Heart left ventricle (tissue), 16 donors: ENCODE data around the gene UPK1A. TPM values are rescaled to one million over a fixed set of nuclear protein-coding genes. Genes with fewer than 3 reads are reported as not detected.

Source experiments
- ATAC-seq, 4 donors: fragments of 200-7000 bp; cut with Tn5 transposase; one replicate each; pipeline ENCODE4 v1.9.1; 2020 to 2022; ENCODE audit warnings: moderate library complexity in 4 of 4, mild to moderate bottlenecking in 3 of 4, moderate number of reproducible peaks in 1 of 4
- DNase-seq, 5 donors: peaks; one replicate each; pipeline ENCODE4 v3.0.0-alpha.2; 2020
- H3K27ac ChIP-seq, 12 donors: fragments of 200-600 bp; sonication (generic) in 4 of 12; one replicate each; pipeline versions ENCODE4 v1.5.0 to v1.8.0; 2016 to 2022; ENCODE audit warnings: mild to moderate bottlenecking in 2 of 12
- H3K27me3 ChIP-seq, 9 donors: fragments of 200-600 bp; sonication (generic) in 2 of 9; one replicate each; pipeline versions ENCODE4 v1.5.1 to v1.8.0; 2016 to 2022; ENCODE audit warnings: mild to moderate bottlenecking in 3 of 9
- H3K36me3 ChIP-seq, 9 donors: fragments of 200-600 bp; sonication (generic) in 2 of 9; one replicate each; pipeline versions ENCODE4 v1.5.0 to v1.8.0; 2018 to 2022; ENCODE audit warnings: mild to moderate bottlenecking in 2 of 9
- H3K4me1 ChIP-seq, 12 donors: fragments of 200-600 bp; sonication (generic) in 4 of 12; one replicate each; pipeline versions ENCODE4 v1.5.0 to v1.8.0; 2016 to 2022; ENCODE audit warnings: mild to moderate bottlenecking in 3 of 12
- H3K4me3 ChIP-seq, 12 donors: fragments of 200-600 bp; sonication (generic) in 4 of 12; one replicate each; pipeline versions ENCODE4 v1.5.0 to v1.8.0; 2017 to 2022; ENCODE audit warnings: mild to moderate bottlenecking in 9 of 12, moderate library complexity in 4 of 12
- H3K9me3 ChIP-seq, 12 donors: fragments of 200-600 bp; sonication (generic) in 4 of 12; one replicate each; pipeline versions ENCODE4 v1.5.0 to v1.8.0; 2016 to 2022; ENCODE audit warnings: mild to moderate bottlenecking in 1 of 12
- CTCF ChIP-seq, 12 donors: fragments of 200-600 bp; sonication (generic) in 4 of 12; IDR thresholded peaks; one replicate each; pipeline versions ENCODE4 v1.5.0 to v1.8.0; 2018 to 2022; ENCODE audit warnings: antibody characterized with exemption in 12 of 12, mild to moderate bottlenecking in 5 of 12
- POLR2A ChIP-seq, 2 donors: fragments of 450-650 bp; IDR thresholded peaks; one replicate each; pipeline ENCODE4 v1.6.1; 2017; ENCODE audit warnings: antibody characterized with exemption in 2 of 2, mild to moderate bottlenecking in 2 of 2, moderate library complexity in 2 of 2
- WGBS, 4 donors: extraction: QIAGEN DNeasy Blood & Tissue Kit in 2 of 4; methylation state at CpG; one replicate each; pipeline versions ENCODE4 v1.1.5 to v1.1.7; 2013 to 2018; 5-methylcytosine and 5-hydroxymethylcytosine counted together
- intact Hi-C, 10 donors: fragments of 100-400 bp; cut with DNase I; formaldehyde crosslinking; loops; one replicate each; pipeline versions ENCODE4 v1.11.1 to v1.14.2; 2022
- polyA plus RNA-seq, 2 donors: library from polyadenylated mRNA; stranded (reverse); fragments of 200-250 nt; gene quantifications; one replicate each; pipeline ENCODE4 v1.2.3, GENCODE V29; 2013
- total RNA-seq, 9 donors: library from RNA; depleted of rRNA in 2 of 9; stranded (reverse); fragments of >200 nt in 2 of 9; fragmentation: NEBNext Ultra II Directional in 3 of 9; extraction: Animal tissue kit (Norgen Biotek cat#: 25700) in 3 of 9; gene quantifications; one replicate each; pipeline versions ENCODE4 v1.1.0 to v1.2.4, GENCODE V29; 2016 to 2023
- donor health status: ischemic (EF 13 %, LVEDD 7.1; RV severe dilation, severe dysfunction).
- donor health status: healthy with polysubstance abuse.
- donor health status: DM: no; HTN: yes; CAD: no.
- donor health status: DM: no; HTN: no; CAD: no.
- donor health status: ischemic (EF 25% LVEDD 6.9; RV normal size, moderate dysfunction).
- donor health status: ischemic (EF 25% LVEDD 5.7; RV mildly dilated, moderate dysfunction).
- donor health status: healthy.
- donor health status: DM: yes; HTN: yes; CAD: no.
- donor health status: ischemic (EF 35%, LVEDD 5.7; RV mildly dilated, moderate dysfunction).
- donor health status: nonischemic (EF 11% LVEDD 7.7; RV severe dilation, severe dysfunction).
- donor health status: DM: yes; HTN: yes; CAD: no.
- donor health status: PGD.
- donor health status: ischemic (EF 29% LVEDD 5.4; RV normal size, mild dysfunction).
- donor health status: nonischemic (EF 23%, LVEDD 6.1; RV moderate dilation, normal function).

UPK1A gene
- total and polyA plus RNA-seq, 11 donors: not detected

- intact Hi-C loops: no loop called here
- Histone ChIP-seq H3K27ac (no peak overlapping the region), H3K36me3 (peaks cover 0 to 4% (median 0%) of the 10 kb centered on the region in 9 donors), H3K4me3 (no peak overlapping the region), H3K4me1 (peaks cover 0 to 8% (median 0%) of the 10 kb centered on the region in 12 donors), H3K27me3 (peaks cover 5 to 43% (median 31%) of the 10 kb centered on the region in 9 donors), H3K9me3 (no peaks in the 10 kb centered on the region)
- DNase-seq: no peak
- TF ChIP-seq CTCF (IDR thresholded peaks at IDR 0.05) (no peak), POLR2A (IDR thresholded peaks at IDR 0.05) (no peak)
- ATAC-seq: no peak
- WGBS, 4 donors: 68 to 89% (median 80%) methylated on average over 1 of the region's 1 CpG
Measured at GRCh38 chr19:35670686-35671085, 4.4 kb downstream of the UPK1A start.

GRCh38 chr19:35671818-35672217 is 5.5 kb downstream of the UPK1A start:
- intact Hi-C loops: no loop called here
- no peak for TF ChIP-seq POLR2A (IDR thresholded peaks at IDR 0.05)
- no peak for TF ChIP-seq CTCF (IDR thresholded peaks at IDR 0.05)
- no peak overlapping the region for H3K4me3 ChIP-seq
- no peaks in the 10 kb centered on the region for H3K9me3 ChIP-seq
- H3K4me1 ChIP-seq: peaks cover 0 to 8% (median 0%) of the 10 kb centered on the region in 12 donors
- H3K27me3 ChIP-seq: peaks cover 5 to 54% (median 31%) of the 10 kb centered on the region in 9 donors
- no peaks in the 10 kb centered on the region for H3K36me3 ChIP-seq
- H3K27ac ChIP-seq: no peak overlapping the region
- WGBS, 4 donors: 43 to 52% (median 46%) methylated on average over 3 of the region's 3 CpGs
- DNase-seq: no peak
- ATAC-seq: no peak

GRCh38 chr19:35673121-35673804 is 6.9 kb downstream of the UPK1A start:
- DNase-seq: peak in 1 of 5 donors; percentile 54
- H3K36me3 ChIP-seq: no peaks in the 10 kb centered on the region
- ATAC-seq: peak in 3 of 4 donors; percentile 53 to 78 (median 56)
- H3K4me3 ChIP-seq: peak overlapping the region in 9 of 12 donors; percentile 23 to 52 (median 35)
- WGBS, 4 donors: 7 to 11% (median 8%) methylated on average over 26 to 39 of the region's 39 CpGs
- intact Hi-C loops: no loop called here
- peaks cover 5 to 62% (median 31%) of the 10 kb centered on the region in 9 donors for H3K27me3 ChIP-seq
- H3K27ac ChIP-seq: no peak overlapping the region
- TF ChIP-seq CTCF (IDR thresholded peaks at IDR 0.05) (no peak), POLR2A (IDR thresholded peaks at IDR 0.05) (no peak)
- peaks cover 0 to 8% (median 0%) of the 10 kb centered on the region in 12 donors for H3K4me1 ChIP-seq
- no peaks in the 10 kb centered on the region for H3K9me3 ChIP-seq

GRCh38 chr19:35675589-35676140 is 9.3 kb downstream of the UPK1A start:
- ATAC-seq (no peak), DNase-seq (no peak)
- intact Hi-C loops: no loop called here
- TF ChIP-seq CTCF (IDR thresholded peaks at IDR 0.05): no peak
- TF ChIP-seq POLR2A (IDR thresholded peaks at IDR 0.05): no peak
- Histone ChIP-seq H3K9me3 (no peaks in the 10 kb centered on the region), H3K36me3 (no peaks in the 10 kb centered on the region), H3K4me1 (peaks cover 0 to 8% (median 0%) of the 10 kb centered on the region in 12 donors), H3K4me3 (no peak overlapping the region), H3K27ac (no peak overlapping the region), H3K27me3 (peaks cover 5 to 62% (median 31%) of the 10 kb centered on the region in 9 donors)
- 73 to 83% (median 79%) methylated on average over 15 of the region's 15 CpGs for WGBS, 4 donors
